Measurements from ENCODE around the gene TRABD2B.

DNA sequence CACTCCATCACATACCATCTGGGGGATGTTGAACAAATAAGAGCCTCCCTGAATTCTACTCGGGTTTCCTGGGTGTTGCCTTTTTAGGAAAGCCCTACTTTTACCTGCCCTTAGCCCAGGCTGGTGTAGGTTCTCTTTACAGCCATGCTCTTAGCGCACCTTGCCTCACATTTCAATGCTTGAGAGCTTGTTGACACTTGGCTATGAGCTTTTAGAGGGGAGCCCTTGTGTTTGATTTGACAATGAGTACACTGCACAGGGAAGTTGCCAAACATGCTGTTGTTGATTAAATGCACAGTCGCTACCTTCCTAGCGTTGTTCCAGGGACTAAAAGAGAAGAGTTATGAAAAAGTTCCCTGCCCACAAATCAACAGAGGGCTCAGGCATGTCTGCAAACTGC, 103.8 kb downstream of the TRABD2B start:
- TF ChIP-seq CTCF (IDR thresholded peaks at IDR 0.05; ENCODE audit: borderline replicate concordance, extremely low read depth, low read length, poor library complexity, severe bottlenecking) (no peak), EZH2 (IDR thresholded peaks at IDR 0.05; ENCODE audit: borderline replicate concordance, low read depth, low read length, severe bottlenecking) (no peak)

Measured in DND-41 (cell line).